Breast epithelium (tissue), 4 donors: ENCODE data around the gene CCDC12. TPM values are rescaled to one million over a fixed set of nuclear protein-coding genes. Genes with fewer than 3 reads are reported as not detected.
A peak's percentile ranks its signal among the peaks of the same experiment; 100 is the strongest.

Experiments
- DNase-seq, 2 donors: peaks; one replicate each; pipeline ENCODE4 v3.0.0-alpha.2; 2019; ENCODE audit warnings: low spot score in 2 of 2
- H3K27ac ChIP-seq, 2 donors: fragments of 200-600 bp; sonication (generic) in 1 of 2; one replicate each; pipeline ENCODE4 v1.5.1; 2016 to 2019; ENCODE audit warnings: mild to moderate bottlenecking in 1 of 2
- H3K27me3 ChIP-seq, 2 donors: fragments of 200-600 bp; sonication (generic) in 1 of 2; one replicate each; pipeline versions ENCODE4 v1.5.1 to v1.6.0; 2017 to 2019; ENCODE audit warnings: control low read depth in 1 of 2, mild to moderate bottlenecking in 1 of 2
- H3K36me3 ChIP-seq: fragments of 200-600 bp; one replicate; pipeline ENCODE4 v1.5.1; 2019
- H3K4me1 ChIP-seq, 2 donors: fragments of 200-600 bp; sonication (generic); one replicate each; pipeline ENCODE4 v1.5.1; 2016 to 2019; ENCODE audit warnings: control low read depth in 1 of 2
- H3K4me3 ChIP-seq, 3 donors: fragments of 200-600 bp; sonication (generic); 1 replicate in 2 of 3; 2 replicates in 1 of 3; pipeline ENCODE4 v1.5.1; 2016 to 2019; ENCODE audit warnings: mild to moderate bottlenecking in 3 of 3, moderate library complexity in 2 of 3
- H3K9me3 ChIP-seq, 2 donors: fragments of 200-600 bp; sonication (generic) in 1 of 2; one replicate each; pipeline ENCODE4 v1.5.1; 2016 to 2019; ENCODE audit warnings: control low read depth in 1 of 2
- POLR2A ChIP-seq: fragments of 450-650 bp; IDR thresholded peaks from one replicate; pipeline ENCODE4 v1.6.1; 2016; ENCODE audit warnings: antibody characterized with exemption, mild to moderate bottlenecking, moderate library complexity
- POLR2AphosphoS5 ChIP-seq, 3 donors: sonication (generic); formaldehyde crosslinking; IDR thresholded peaks; one replicate each; pipeline ENCODE4 v1.6.1; 2017; ENCODE audit warnings: antibody characterized with exemption in 3 of 3
- intact Hi-C: fragments of 100-400 bp; cut with DNase I; formaldehyde crosslinking; loops from one replicate; pipeline ENCODE4 v1.15.1; 2023; ENCODE audit warnings: low total_unique reads
- total RNA-seq, 3 donors: library from RNA; depleted of rRNA; stranded (reverse); fragments of >200 nt; gene quantifications; one replicate each; pipeline ENCODE4 v1.1.0, GENCODE V29; 2016
- TF ChIP-seq, protein P1 (sequence below), 3 donors: fragments of 450-650 bp; IDR thresholded peaks; one replicate each; pipeline ENCODE4 v1.5.1; 2016 to 2017; ENCODE audit warnings: antibody characterized with exemption in 3 of 3, mild to moderate bottlenecking in 3 of 3, moderate library complexity in 3 of 3

CCDC12 gene
- total RNA-seq, 3 donors from 2014 or later = 27.0 to 50.2 (median 43.9) TPM

DNA sequence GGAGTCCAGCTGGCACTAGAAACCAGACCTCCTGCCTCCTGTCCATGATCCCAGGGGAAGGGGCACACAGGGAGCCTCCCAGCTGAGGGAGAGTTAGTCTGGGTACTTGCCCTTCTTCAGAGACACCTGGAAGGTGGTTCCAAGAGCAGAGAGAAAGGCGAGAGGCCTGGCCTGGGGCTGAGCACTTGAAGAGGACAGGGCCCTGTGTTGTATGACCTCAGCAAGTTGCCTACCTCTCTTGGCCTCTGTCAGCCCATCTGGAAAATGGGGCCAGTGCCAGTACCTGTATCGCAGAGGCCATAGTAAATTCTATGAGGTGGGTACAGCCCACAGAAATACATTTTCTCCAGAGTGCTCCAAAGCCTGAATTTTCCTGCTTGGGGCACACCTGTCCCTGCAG, 79.5 kb downstream of the CCDC12 start:
- Histone ChIP-seq H3K4me1 (no peaks in the 10 kb centered on the region), H3K9me3 (no peaks in the 10 kb centered on the region), H3K27me3 (peaks cover 0 to 7% of the 10 kb centered on the region in 2 donors), H3K27ac (no peak overlapping the region), H3K4me3 (no peak overlapping the region), H3K36me3 (no peaks in the 10 kb centered on the region)
- TF ChIP-seq, protein P1, sequence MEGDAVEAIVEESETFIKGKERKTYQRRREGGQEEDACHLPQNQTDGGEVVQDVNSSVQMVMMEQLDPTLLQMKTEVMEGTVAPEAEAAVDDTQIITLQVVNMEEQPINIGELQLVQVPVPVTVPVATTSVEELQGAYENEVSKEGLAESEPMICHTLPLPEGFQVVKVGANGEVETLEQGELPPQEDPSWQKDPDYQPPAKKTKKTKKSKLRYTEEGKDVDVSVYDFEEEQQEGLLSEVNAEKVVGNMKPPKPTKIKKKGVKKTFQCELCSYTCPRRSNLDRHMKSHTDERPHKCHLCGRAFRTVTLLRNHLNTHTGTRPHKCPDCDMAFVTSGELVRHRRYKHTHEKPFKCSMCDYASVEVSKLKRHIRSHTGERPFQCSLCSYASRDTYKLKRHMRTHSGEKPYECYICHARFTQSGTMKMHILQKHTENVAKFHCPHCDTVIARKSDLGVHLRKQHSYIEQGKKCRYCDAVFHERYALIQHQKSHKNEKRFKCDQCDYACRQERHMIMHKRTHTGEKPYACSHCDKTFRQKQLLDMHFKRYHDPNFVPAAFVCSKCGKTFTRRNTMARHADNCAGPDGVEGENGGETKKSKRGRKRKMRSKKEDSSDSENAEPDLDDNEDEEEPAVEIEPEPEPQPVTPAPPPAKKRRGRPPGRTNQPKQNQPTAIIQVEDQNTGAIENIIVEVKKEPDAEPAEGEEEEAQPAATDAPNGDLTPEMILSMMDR (IDR thresholded peaks at IDR 0.05) = no peak
- TF ChIP-seq POLR2A (no peak), POLR2AphosphoS5 (IDR thresholded peaks at IDR 0.05) (no peak)
- intact Hi-C loops = loop anchor here (10.0 kb wide), 1 partner anchor 192 kb away; the partner anchor contains the start of gene TMIE
- DNase-seq = no peak

- no peak for TF ChIP-seq POLR2AphosphoS5 (IDR thresholded peaks at IDR 0.05)
- no peak for TF ChIP-seq POLR2A
- TF ChIP-seq, protein P1 (IDR thresholded peaks at IDR 0.05) = no peak
- DNase-seq = no peak
- intact Hi-C loops = loop anchor here (10.0 kb wide), 1 partner anchor 192 kb away; the partner anchor contains the start of gene TMIE
- no peak overlapping the region for H3K27ac ChIP-seq
- H3K36me3 ChIP-seq = no peaks in the 10 kb centered on the region
- no peaks in the 10 kb centered on the region for H3K9me3 ChIP-seq
- H3K27me3 ChIP-seq = peaks cover 0 to 7% of the 10 kb centered on the region in 2 donors
- no peak overlapping the region for H3K4me3 ChIP-seq
- no peaks in the 10 kb centered on the region for H3K4me1 ChIP-seq
These were observed 80.2 kb downstream of the CCDC12 start for GRCh38 chr3:46896386-46896785.

DNA sequence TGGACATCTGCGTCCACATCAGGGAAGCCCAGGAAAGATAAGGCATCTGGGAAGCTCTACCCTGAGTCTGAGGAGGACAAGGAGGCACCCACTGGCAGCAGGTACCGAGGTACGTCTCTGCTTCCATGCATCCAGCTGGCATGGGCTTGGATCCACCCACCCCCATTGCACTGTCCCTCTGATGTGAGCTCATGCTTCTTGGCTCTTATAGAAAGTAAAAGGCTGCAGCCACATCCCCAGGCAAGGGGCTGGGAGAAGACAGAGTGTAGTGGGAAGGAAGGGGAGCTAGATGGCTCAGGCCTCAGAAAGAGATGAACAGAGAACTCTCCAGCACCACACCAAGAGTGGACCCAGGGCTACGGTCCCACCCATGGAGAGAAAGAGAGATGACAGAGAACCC, 80.8 kb downstream of the CCDC12 start:
- H3K36me3 ChIP-seq = no peaks in the 10 kb centered on the region
- peaks cover 0 to 7% of the 10 kb centered on the region in 2 donors for H3K27me3 ChIP-seq
- H3K27ac ChIP-seq = no peak overlapping the region
- intact Hi-C loops = loop anchor here (10.0 kb wide), 1 partner anchor 191 kb away; the partner anchor contains the start of gene TMIE
- no peak for DNase-seq
- H3K4me3 ChIP-seq = no peak overlapping the region
- TF ChIP-seq POLR2A (no peak), POLR2AphosphoS5 (IDR thresholded peaks at IDR 0.05) (no peak)
- TF ChIP-seq, protein P1 (IDR thresholded peaks at IDR 0.05) = no peak
- H3K4me1 ChIP-seq = no peaks in the 10 kb centered on the region
- no peaks in the 10 kb centered on the region for H3K9me3 ChIP-seq

GRCh38 chr3:46895204-46895660, 81.3 kb downstream of the CCDC12 start:
- H3K27ac ChIP-seq = no peak overlapping the region
- no peaks in the 10 kb centered on the region for H3K9me3 ChIP-seq
- peak in 2 of 3 donors; percentile 3 to 38 for TF ChIP-seq POLR2AphosphoS5 (IDR thresholded peaks at IDR 0.05)
- no peak for TF ChIP-seq POLR2A
- TF ChIP-seq, protein P1 (IDR thresholded peaks at IDR 0.05) = peak; percentile 77 to 90 (median 83)
- H3K4me3 ChIP-seq = no peak overlapping the region
- peaks cover 0 to 7% of the 10 kb centered on the region in 2 donors for H3K27me3 ChIP-seq
- no peaks in the 10 kb centered on the region for H3K4me1 ChIP-seq
- DNase-seq = peak; percentile 54 to 71
- intact Hi-C loops = loop anchor here (10.0 kb wide), 1 partner anchor 190 kb away; the partner anchor contains the start of gene TMIE
- no peaks in the 10 kb centered on the region for H3K36me3 ChIP-seq

DNA sequence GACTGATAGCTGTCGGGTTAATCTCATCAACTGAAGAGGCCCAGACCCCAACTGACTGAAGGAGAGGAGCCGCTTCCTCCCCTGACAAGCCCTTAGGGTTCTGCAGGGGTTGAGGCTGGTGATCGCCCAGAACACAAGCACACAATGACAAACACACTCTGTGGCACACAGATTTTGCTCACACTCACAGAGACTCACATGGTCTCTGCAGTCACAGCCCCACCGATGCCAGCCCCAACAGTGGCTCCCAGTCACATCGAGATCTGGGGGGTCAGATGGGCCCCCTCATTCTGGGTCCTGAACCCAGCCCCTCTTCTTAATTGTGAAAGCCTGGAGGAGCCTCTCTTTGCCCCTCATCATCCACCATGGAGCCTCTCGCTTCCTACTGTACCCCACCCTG, 82.3 kb downstream of the CCDC12 start:
- H3K4me3 ChIP-seq = no peak overlapping the region
- no peaks in the 10 kb centered on the region for H3K9me3 ChIP-seq
- no peaks in the 10 kb centered on the region for H3K36me3 ChIP-seq
- H3K27me3 ChIP-seq = peaks cover 0 to 7% of the 10 kb centered on the region in 2 donors
- no peak for DNase-seq
- H3K27ac ChIP-seq = no peak overlapping the region
- intact Hi-C loops = loop anchor here (10.0 kb wide), 1 partner anchor 189 kb away; the partner anchor contains the start of gene TMIE
- TF ChIP-seq POLR2AphosphoS5 (IDR thresholded peaks at IDR 0.05) (no peak), POLR2A (no peak)
- TF ChIP-seq, protein P1 (IDR thresholded peaks at IDR 0.05) = no peak
- no peaks in the 10 kb centered on the region for H3K4me1 ChIP-seq
